Transverse colon (tissue), 4 donors: ENCODE measurements around the gene PSMA3.

ENCODE experiments used
- CTCF ChIP-seq, 5 experiments: fragments of 200-600 bp in 3 of 5; fragments of 450-650 bp in 2 of 5; sonication (generic) in 3 of 5; IDR thresholded peaks; 1 replicate in 2 of 5; 2 replicates in 3 of 5; pipeline ENCODE4 v1.5.1; 2016 to 2017; ENCODE audit warnings: antibody characterized with exemption in 5 of 5, inconsistent platforms in 3 of 5, mild to moderate bottlenecking in 2 of 5, moderate library complexity in 1 of 5
- EP300 ChIP-seq: sonication (generic); formaldehyde crosslinking; IDR thresholded peaks from one replicate; pipeline ENCODE4 v1.6.1; 2017; ENCODE audit warnings: antibody characterized with exemption, low read depth
- POLR2A ChIP-seq: fragments of 450-650 bp; IDR thresholded peaks from one replicate; pipeline ENCODE4 v1.6.1; 2016; ENCODE audit warnings: antibody characterized with exemption, mild to moderate bottlenecking, moderate library complexity
- POLR2AphosphoS5 ChIP-seq, 3 donors: sonication (generic); formaldehyde crosslinking; IDR thresholded peaks; one replicate each; pipeline ENCODE4 v1.6.1; 2016; ENCODE audit warnings: antibody characterized with exemption in 3 of 3

- TF ChIP-seq EP300 (no peak), CTCF (IDR thresholded peaks at IDR 0.05) (no peak), POLR2AphosphoS5 (IDR thresholded peaks at IDR 0.05) (no peak), POLR2A (no peak)
Measured at GRCh38 chr14:58288106-58288792, 43.6 kb downstream of the PSMA3 start.
